ENCODE data around the gene ABLIM1.
A peak's percentile ranks its signal among the peaks of the same experiment; 100 is the strongest.

Gene ABLIM1

GRCh38 chr10:114624422-114624821, 33.7 kb downstream of the ABLIM1 start:
- TF ChIP-seq CEBPB (IDR thresholded peaks at IDR 0.05) = no peak
- TF ChIP-seq MAX (IDR thresholded peaks at IDR 0.05) = no peak
- TF ChIP-seq TAF1 (IDR thresholded peaks at IDR 0.05; ENCODE audit: low read depth) = no peak
- no peak for TF ChIP-seq RAD21 (IDR thresholded peaks at IDR 0.05; ENCODE audit: low read depth)
- TF ChIP-seq NFIC (IDR thresholded peaks at IDR 0.05) = no peak
- no peak for TF ChIP-seq FOXM1 (IDR thresholded peaks at IDR 0.05; ENCODE audit: borderline replicate concordance, low read depth)
- TF ChIP-seq TEAD4 (IDR thresholded peaks at IDR 0.05) = no peak
- TF ChIP-seq, protein P1, sequence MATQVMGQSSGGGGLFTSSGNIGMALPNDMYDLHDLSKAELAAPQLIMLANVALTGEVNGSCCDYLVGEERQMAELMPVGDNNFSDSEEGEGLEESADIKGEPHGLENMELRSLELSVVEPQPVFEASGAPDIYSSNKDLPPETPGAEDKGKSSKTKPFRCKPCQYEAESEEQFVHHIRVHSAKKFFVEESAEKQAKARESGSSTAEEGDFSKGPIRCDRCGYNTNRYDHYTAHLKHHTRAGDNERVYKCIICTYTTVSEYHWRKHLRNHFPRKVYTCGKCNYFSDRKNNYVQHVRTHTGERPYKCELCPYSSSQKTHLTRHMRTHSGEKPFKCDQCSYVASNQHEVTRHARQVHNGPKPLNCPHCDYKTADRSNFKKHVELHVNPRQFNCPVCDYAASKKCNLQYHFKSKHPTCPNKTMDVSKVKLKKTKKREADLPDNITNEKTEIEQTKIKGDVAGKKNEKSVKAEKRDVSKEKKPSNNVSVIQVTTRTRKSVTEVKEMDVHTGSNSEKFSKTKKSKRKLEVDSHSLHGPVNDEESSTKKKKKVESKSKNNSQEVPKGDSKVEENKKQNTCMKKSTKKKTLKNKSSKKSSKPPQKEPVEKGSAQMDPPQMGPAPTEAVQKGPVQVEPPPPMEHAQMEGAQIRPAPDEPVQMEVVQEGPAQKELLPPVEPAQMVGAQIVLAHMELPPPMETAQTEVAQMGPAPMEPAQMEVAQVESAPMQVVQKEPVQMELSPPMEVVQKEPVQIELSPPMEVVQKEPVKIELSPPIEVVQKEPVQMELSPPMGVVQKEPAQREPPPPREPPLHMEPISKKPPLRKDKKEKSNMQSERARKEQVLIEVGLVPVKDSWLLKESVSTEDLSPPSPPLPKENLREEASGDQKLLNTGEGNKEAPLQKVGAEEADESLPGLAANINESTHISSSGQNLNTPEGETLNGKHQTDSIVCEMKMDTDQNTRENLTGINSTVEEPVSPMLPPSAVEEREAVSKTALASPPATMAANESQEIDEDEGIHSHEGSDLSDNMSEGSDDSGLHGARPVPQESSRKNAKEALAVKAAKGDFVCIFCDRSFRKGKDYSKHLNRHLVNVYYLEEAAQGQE (IDR thresholded peaks at IDR 0.05; ENCODE audit: low read depth) = no peak
- no peak for TF ChIP-seq EGR1 (IDR thresholded peaks at IDR 0.05)
- TF ChIP-seq USF1 (IDR thresholded peaks at IDR 0.05) = no peak
- TF ChIP-seq ZBTB7A (IDR thresholded peaks at IDR 0.05; ENCODE audit: low read depth) = no peak
- no peak for TF ChIP-seq CREB1 (IDR thresholded peaks at IDR 0.05; ENCODE audit: low read depth)
- TF ChIP-seq YY1 (IDR thresholded peaks at IDR 0.05; ENCODE audit: low read depth) = no peak
- TF ChIP-seq EP300 (IDR thresholded peaks at IDR 0.05; ENCODE audit: borderline replicate concordance) = no peak
- no peak for TF ChIP-seq TCF12 (IDR thresholded peaks at IDR 0.05; ENCODE audit: low read depth)

DNA sequence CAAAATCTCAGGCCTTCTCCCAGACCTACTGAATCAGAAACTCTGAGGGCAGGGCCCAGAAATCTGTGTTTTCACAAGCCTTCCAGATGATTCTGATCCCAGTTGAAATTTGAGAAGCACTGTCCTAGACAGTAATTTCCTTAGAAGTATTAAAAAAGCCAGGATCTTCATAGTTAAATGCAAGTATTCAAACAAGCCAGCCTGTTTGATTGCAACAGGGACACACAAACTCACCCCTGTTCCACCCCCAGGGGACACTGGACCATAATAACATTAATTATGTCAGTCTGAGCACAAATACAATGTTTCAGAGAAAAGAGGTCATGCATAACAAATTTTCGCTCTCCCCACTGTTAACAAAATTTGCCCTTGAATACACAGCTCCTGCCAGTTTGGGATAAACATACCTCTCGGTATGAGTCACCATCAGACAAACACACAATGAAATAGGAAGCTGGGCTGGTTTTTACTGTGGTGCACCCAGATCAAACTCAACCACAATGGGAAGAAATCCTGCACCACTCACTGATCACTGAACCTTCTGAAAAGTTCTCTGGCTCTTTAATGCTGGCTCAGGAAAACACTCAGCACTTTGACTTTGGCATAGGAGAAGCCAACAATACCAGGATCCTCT, 34.3 kb downstream of the ABLIM1 start:
- TF ChIP-seq, protein P1 (IDR thresholded peaks at IDR 0.05; ENCODE audit: low read depth) = no peak
- peak; percentile 90 for TF ChIP-seq CEBPB (IDR thresholded peaks at IDR 0.05)
- peak; percentile 97 for TF ChIP-seq TEAD4 (IDR thresholded peaks at IDR 0.05)
- no peak for TF ChIP-seq EGR1 (IDR thresholded peaks at IDR 0.05)
- no peak for TF ChIP-seq ZBTB7A (IDR thresholded peaks at IDR 0.05; ENCODE audit: low read depth)
- peak; percentile 54 for TF ChIP-seq MAX (IDR thresholded peaks at IDR 0.05)
- TF ChIP-seq TCF12 (IDR thresholded peaks at IDR 0.05; ENCODE audit: low read depth) = peak; percentile 96
- TF ChIP-seq RAD21 (IDR thresholded peaks at IDR 0.05; ENCODE audit: low read depth) = peak; percentile 45; the same call in 1 of the 2 replicates
- no peak; the same call in 1 of the 2 replicates for TF ChIP-seq CREB1 (IDR thresholded peaks at IDR 0.05; ENCODE audit: low read depth)
- peak; percentile 53; the same call in 1 of the 2 replicates for TF ChIP-seq USF1 (IDR thresholded peaks at IDR 0.05)
- peak; percentile 92 for TF ChIP-seq NFIC (IDR thresholded peaks at IDR 0.05)
- peak; percentile 88 for TF ChIP-seq FOXM1 (IDR thresholded peaks at IDR 0.05; ENCODE audit: borderline replicate concordance, low read depth)
- TF ChIP-seq YY1 (IDR thresholded peaks at IDR 0.05; ENCODE audit: low read depth) = 0 out of 2 replicates have a peak, but pooled peaks have one; percentile 25
- peak; percentile 94; the same call in 1 of the 2 replicates for TF ChIP-seq EP300 (IDR thresholded peaks at IDR 0.05; ENCODE audit: borderline replicate concordance)

DNA sequence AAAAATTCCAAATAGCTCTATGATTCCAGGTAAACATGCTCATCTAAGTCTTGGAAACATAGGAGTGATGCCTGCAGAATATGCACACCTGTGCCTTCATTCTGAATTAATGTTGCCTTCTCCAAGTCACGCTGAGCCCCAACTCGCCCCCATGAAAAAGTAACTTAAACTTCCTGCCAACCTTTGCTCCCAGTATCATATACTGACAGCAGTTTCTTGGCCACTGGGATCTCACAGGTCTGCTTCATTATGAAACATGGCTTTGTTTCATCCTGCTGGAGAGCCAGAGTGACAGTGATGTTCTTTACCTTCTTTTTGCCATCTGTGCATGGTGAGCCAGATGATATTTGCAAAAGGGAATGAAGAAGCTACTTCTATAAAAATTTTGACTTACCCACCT, 34.9 kb downstream of the ABLIM1 start:
- no peak for TF ChIP-seq USF1 (IDR thresholded peaks at IDR 0.05)
- no peak for TF ChIP-seq YY1 (IDR thresholded peaks at IDR 0.05; ENCODE audit: low read depth)
- TF ChIP-seq NFIC (IDR thresholded peaks at IDR 0.05) = no peak
- no peak for TF ChIP-seq CEBPB (IDR thresholded peaks at IDR 0.05)
- no peak for TF ChIP-seq MAX (IDR thresholded peaks at IDR 0.05)
- TF ChIP-seq EGR1 (IDR thresholded peaks at IDR 0.05) = no peak
- TF ChIP-seq TEAD4 (IDR thresholded peaks at IDR 0.05) = no peak
- TF ChIP-seq FOXM1 (IDR thresholded peaks at IDR 0.05; ENCODE audit: borderline replicate concordance, low read depth) = no peak
- no peak for TF ChIP-seq TCF12 (IDR thresholded peaks at IDR 0.05; ENCODE audit: low read depth)
- TF ChIP-seq, protein P1 (IDR thresholded peaks at IDR 0.05; ENCODE audit: low read depth) = no peak
- TF ChIP-seq ZBTB7A (IDR thresholded peaks at IDR 0.05; ENCODE audit: low read depth) = no peak
- no peak for TF ChIP-seq EP300 (IDR thresholded peaks at IDR 0.05; ENCODE audit: borderline replicate concordance)
- no peak for TF ChIP-seq TAF1 (IDR thresholded peaks at IDR 0.05; ENCODE audit: low read depth)
- TF ChIP-seq RAD21 (IDR thresholded peaks at IDR 0.05; ENCODE audit: low read depth) = no peak
- TF ChIP-seq CREB1 (IDR thresholded peaks at IDR 0.05; ENCODE audit: low read depth) = no peak

All from Ishikawa (cell line).